GM12878 (cell line): ENCODE data around the gene SNHG17. TPM values are rescaled to one million over a fixed set of nuclear protein-coding genes. Genes with fewer than 3 reads are reported as not detected.

ENCODE experiments used
- ASH2L ChIP-seq: fragments of 300-600, 200-600 bp; sonication (generic); IDR thresholded peaks from 2 replicates; pipeline ENCODE4 v1.6.1; 2017; ENCODE audit warnings: low read depth, mild to moderate bottlenecking, borderline replicate concordance
- ATF7 ChIP-seq: fragments of 450-650 bp; IDR thresholded peaks from 2 replicates; pipeline ENCODE4 v1.6.1; 2016; ENCODE audit warnings: low read depth, mild to moderate bottlenecking
- CBX5 ChIP-seq: sonication (generic); IDR thresholded peaks from 2 replicates; pipeline ENCODE4 v1.6.1; 2016; ENCODE audit warnings: low read depth, moderate library complexity, mild to moderate bottlenecking, inconsistent platforms
- CEBPZ ChIP-seq: fragments of 150-350 bp; IDR thresholded peaks from 2 replicates; pipeline ENCODE4 v1.6.1; 2016; ENCODE audit warnings: low read depth, low read length
- EED ChIP-seq: sonication (generic); IDR thresholded peaks from 2 replicates; pipeline ENCODE4 v1.6.1; 2016; ENCODE audit warnings: antibody characterized with exemption, low read depth
- HDAC2 ChIP-seq: fragments of 200-600 bp; sonication (generic); IDR thresholded peaks from 2 replicates; pipeline ENCODE4 v1.6.1; 2017
- IRF4 ChIP-seq: IDR thresholded peaks from 2 replicates; pipeline ENCODE4 v1.6.1; 2011; ENCODE audit warnings: low read depth, low read length
- MTA2 ChIP-seq: fragments of 450-650 bp; IDR thresholded peaks from 2 replicates; pipeline ENCODE4 v1.6.1; 2016; ENCODE audit warnings: low read depth, mild to moderate bottlenecking, moderate library complexity
- MYC ChIP-seq: IDR thresholded peaks from 2 replicates; pipeline ENCODE4 v1.6.1; 2011; ENCODE audit warnings: mild to moderate bottlenecking, low read length, moderate library complexity, inconsistent platforms; ENCODE audit not compliant: insufficient read depth, insufficient replicate concordance, insufficient read length, severe bottlenecking
- NBN ChIP-seq: fragments of 450-650 bp; IDR thresholded peaks from 2 replicates; pipeline ENCODE4 v1.6.1; 2016
- PAX5 ChIP-seq: IDR thresholded peaks from 2 replicates; pipeline ENCODE4 v1.6.1; 2011; ENCODE audit warnings: low read depth, low read length, borderline replicate concordance
- PKNOX1 ChIP-seq: fragments of 450-650 bp; IDR thresholded peaks from 2 replicates; pipeline ENCODE4 v1.6.1; 2016; ENCODE audit warnings: mild to moderate bottlenecking
- PML ChIP-seq: IDR thresholded peaks from 2 replicates; pipeline ENCODE4 v1.6.1; 2012; ENCODE audit warnings: low read length, inconsistent platforms
- POLR2AphosphoS2 ChIP-seq: IDR thresholded peaks from 2 replicates; pipeline ENCODE4 v1.6.1; 2011; ENCODE audit warnings: low read depth, mild to moderate bottlenecking, low read length, improper control_type of control experiment, moderate library complexity
- SP1 ChIP-seq: IDR thresholded peaks from one replicate; pipeline ENCODE4 v1.6.1; 2011; ENCODE audit warnings: low read depth, low read length
- SRF ChIP-seq, 2 experiments: IDR thresholded peaks; 2 replicates each; pipeline ENCODE4 v1.6.1; 2011; ENCODE audit warnings: low read depth in 2 of 2, low read length in 2 of 2, mild to moderate bottlenecking in 1 of 2, moderate library complexity in 1 of 2
- SUPT20H ChIP-seq: IDR thresholded peaks from 2 replicates; pipeline ENCODE4 v1.6.1; 2011; ENCODE audit warnings: low read depth, mild to moderate bottlenecking, low read length, moderate library complexity, borderline replicate concordance; ENCODE audit not compliant: control insufficient read depth
- SUZ12 ChIP-seq: fragments of 200-600 bp; sonication (generic); IDR thresholded peaks from one replicate; pipeline ENCODE4 v1.6.1; 2018; ENCODE audit warnings: antibody characterized with exemption, mild to moderate bottlenecking; ENCODE audit not compliant: unreplicated experiment
- TAF1 ChIP-seq: IDR thresholded peaks from 2 replicates; pipeline ENCODE4 v1.6.1; 2011; ENCODE audit warnings: mild to moderate bottlenecking, low read depth, low read length, borderline replicate concordance
- TCF3 ChIP-seq: IDR thresholded peaks from 2 replicates; pipeline ENCODE4 v1.6.1; 2012; ENCODE audit warnings: low read depth, mild to moderate bottlenecking, low read length, borderline replicate concordance; ENCODE audit not compliant: insufficient read depth
- YBX1 ChIP-seq: fragments of 450-650 bp; IDR thresholded peaks from 2 replicates; pipeline ENCODE4 v1.6.1; 2016; ENCODE audit warnings: antibody characterized with exemption
- ZNF207 ChIP-seq: fragments of 450-650 bp; IDR thresholded peaks from 2 replicates; pipeline ENCODE4 v1.6.1; 2014; ENCODE audit warnings: antibody characterized with exemption, mild to moderate bottlenecking, borderline replicate concordance
- ZZZ3 ChIP-seq: IDR thresholded peaks from 2 replicates; pipeline ENCODE4 v1.6.1; 2011; ENCODE audit warnings: low read depth; ENCODE audit not compliant: control insufficient read depth, insufficient read length
- polyA plus RNA-seq, 11 experiments: library from polyadenylated mRNA; depleted of rRNA in 4 of 11; unstranded in 6 of 11; stranded (reverse) in 5 of 11; fragments of >200 nt; fragmentation: Nextera tagmentation in 4 of 11; fragmentation: Illumina TruSeq in 1 of 11; extraction: Ambion mirVana in 4 of 11; extraction: Trizol in 1 of 11; gene quantifications; 1 replicate in 1 of 11; 2 replicates in 10 of 11; pipeline versions ENCODE4 v1.2.1 to v1.2.3, GENCODE V29; 2011 to 2016; ENCODE audit warnings: inconsistent platforms in 2 of 11, missing spikeins in 2 of 11, low read depth in 1 of 11
- total RNA-seq, 4 experiments: library from RNA; depleted of rRNA in 3 of 4; stranded (reverse); fragments of >200 nt in 3 of 4; fragmentation: Illumina TruSeq in 1 of 4; extraction: Trizol in 1 of 4; gene quantifications; 2 replicates each; pipeline versions ENCODE4 v1.2.1 to v1.2.3, GENCODE V29; 2013 to 2021
- TF ChIP-seq, protein P1 (sequence below): fragments of 450-650 bp; IDR thresholded peaks from 2 replicates; pipeline ENCODE4 v1.6.1; 2017; ENCODE audit warnings: mild to moderate bottlenecking

Gene SNHG17
- total and polyA plus RNA-seq, 10 of the 15 experiments (the other 5 are each of a cell fraction or from before 2014, with no cell fraction given), result 20.8 to 63.0 (median 33.9) TPM

DNA sequence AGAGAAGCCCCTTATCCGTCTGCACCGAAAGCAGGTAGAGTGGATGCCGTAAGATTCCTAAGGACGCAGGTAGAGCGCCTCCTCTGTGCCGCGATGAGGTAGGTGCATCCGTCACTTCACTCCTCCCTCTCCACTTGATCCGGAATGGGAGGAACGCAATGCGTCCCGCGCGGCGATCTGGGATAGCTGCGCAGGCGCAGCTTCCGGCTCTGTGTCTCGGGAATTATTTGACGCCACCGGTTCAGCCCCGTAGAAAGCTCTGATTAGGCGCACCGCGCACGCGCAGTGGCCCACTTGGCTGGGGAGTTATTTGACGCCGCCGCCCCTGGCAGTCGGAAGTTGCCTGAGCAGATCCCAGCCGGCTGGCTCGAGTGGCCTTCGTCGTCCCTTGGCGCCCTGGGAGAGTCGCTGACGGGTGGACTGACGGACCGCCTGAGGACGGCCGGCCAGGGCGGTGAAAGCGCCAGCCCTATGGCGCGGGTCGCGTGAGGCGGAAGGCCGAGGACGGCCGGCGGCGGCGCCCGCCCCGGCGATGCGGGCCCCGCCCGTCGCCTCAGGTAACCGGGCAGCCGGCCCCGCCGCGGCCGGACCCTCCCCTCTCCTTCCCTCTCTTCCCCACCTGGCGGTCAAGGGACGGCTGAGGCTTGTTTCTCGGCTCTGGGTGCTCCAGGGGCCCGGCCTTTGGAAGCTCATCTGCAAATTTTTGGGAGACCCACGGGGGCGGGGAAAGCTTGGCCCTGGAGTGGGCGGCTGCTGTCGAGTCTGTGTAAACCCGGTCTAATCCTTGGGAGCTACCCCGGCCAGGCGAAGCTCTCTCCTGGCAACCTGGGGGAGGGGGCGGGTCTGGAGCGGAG, 37.6 kb upstream of the SNHG17 start, which contains the start of gene RALGAPB (continued):
- no peak for TF ChIP-seq ZZZ3
- no peak for TF ChIP-seq MYC
- peak; percentile 36; the same call in 1 of the 2 replicates for TF ChIP-seq MTA2
- no peak for TF ChIP-seq PML
- peak; percentile 92 for TF ChIP-seq POLR2AphosphoS2
- peak; percentile 30; the same call in 1 of the 2 replicates for TF ChIP-seq PAX5
- TF ChIP-seq TCF3, result peak; percentile 50; the same call in 1 of the 2 replicates
- TF ChIP-seq, protein P1, sequence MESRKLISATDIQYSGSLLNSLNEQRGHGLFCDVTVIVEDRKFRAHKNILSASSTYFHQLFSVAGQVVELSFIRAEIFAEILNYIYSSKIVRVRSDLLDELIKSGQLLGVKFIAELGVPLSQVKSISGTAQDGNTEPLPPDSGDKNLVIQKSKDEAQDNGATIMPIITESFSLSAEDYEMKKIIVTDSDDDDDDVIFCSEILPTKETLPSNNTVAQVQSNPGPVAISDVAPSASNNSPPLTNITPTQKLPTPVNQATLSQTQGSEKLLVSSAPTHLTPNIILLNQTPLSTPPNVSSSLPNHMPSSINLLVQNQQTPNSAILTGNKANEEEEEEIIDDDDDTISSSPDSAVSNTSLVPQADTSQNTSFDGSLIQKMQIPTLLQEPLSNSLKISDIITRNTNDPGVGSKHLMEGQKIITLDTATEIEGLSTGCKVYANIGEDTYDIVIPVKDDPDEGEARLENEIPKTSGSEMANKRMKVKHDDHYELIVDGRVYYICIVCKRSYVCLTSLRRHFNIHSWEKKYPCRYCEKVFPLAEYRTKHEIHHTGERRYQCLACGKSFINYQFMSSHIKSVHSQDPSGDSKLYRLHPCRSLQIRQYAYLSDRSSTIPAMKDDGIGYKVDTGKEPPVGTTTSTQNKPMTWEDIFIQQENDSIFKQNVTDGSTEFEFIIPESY, result no peak
- no peak for TF ChIP-seq SRF (IDR thresholded peaks at IDR 0.05; ENCODE audit: low read depth in 2 of 2, low read length in 2 of 2)
- no peak for TF ChIP-seq CEBPZ
- peak; percentile 54 for TF ChIP-seq ZNF207
- TF ChIP-seq HDAC2, result no peak
- no peak for TF ChIP-seq SUZ12
- no peak for TF ChIP-seq SUPT20H
- no peak for TF ChIP-seq YBX1
- no peak for TF ChIP-seq CBX5
- TF ChIP-seq IRF4, result no peak
- peak; percentile 57 for TF ChIP-seq SP1
- peak; percentile 72 for TF ChIP-seq NBN
- TF ChIP-seq TAF1, result no peak; the same call in 1 of the 2 replicates
- peak; percentile 69; the same call in 1 of the 2 replicates for TF ChIP-seq PKNOX1
- TF ChIP-seq ATF7, result peak; percentile 65; the same call in 1 of the 2 replicates
- TF ChIP-seq ASH2L, result no peak
- peak; percentile 84 for TF ChIP-seq EED
